Caco-2 (cell line): ENCODE measurements around the gene TMEM184B. TPM values are rescaled to one million over a fixed set of nuclear protein-coding genes. Genes with fewer than 3 reads are reported as not detected.
A peak's percentile ranks its signal among the peaks of the same experiment; 100 is the strongest.

Experiments
- BruUV-seq: library from RNA; stranded (reverse); fragments of 400-500 nt; replicated peaks from 2 replicates; lab custom pipeline; 2021; lab: Mats Ljungman, UMichigan
- CTCF ChIA-PET: fragments of 300-600 bp; sonication (Branson Sonifier 250); formaldehyde crosslinking; loops from one replicate; lab custom pipeline; 2022; ENCODE audit warnings: antibody characterized with exemption; lab: Charles Lee
- POLR2A ChIA-PET: fragments of 300-600 bp; sonication (Branson Sonifier 250); formaldehyde crosslinking; loops from one replicate; lab custom pipeline; 2022; ENCODE audit warnings: antibody characterized with exemption; lab: Charles Lee
- DNase-seq, 2 experiments: peaks; one replicate each; pipeline versions ENCODE4 v3.0.0 to v3.0.0-alpha.2; 2020 to 2022
- H3K27me3 ChIP-seq: replicated peaks from 2 replicates; pipeline ENCODE4 v1.6.0; 2011; ENCODE audit warnings: low read length; ENCODE audit not compliant: control insufficient read depth, insufficient read depth
- H3K36me3 ChIP-seq: 2 replicates; pipeline ENCODE4 v1.5.1; 2011; ENCODE audit warnings: low read length; ENCODE audit not compliant: control insufficient read depth, insufficient read depth
- H3K4me1 ChIP-seq: fragments of 250-450 bp; sonication (Bioruptor Pico); 2 replicates; pipeline ENCODE4 v1.5.1; 2020; ENCODE audit warnings: mild to moderate bottlenecking
- H3K4me3 ChIP-seq: 2 replicates; pipeline ENCODE4 v1.5.1; 2011; ENCODE audit warnings: low read depth, mild to moderate bottlenecking, control low read depth, low read length
- H3K9me3 ChIP-seq: fragments of 250-450 bp; sonication (Bioruptor Pico); 2 replicates; pipeline ENCODE4 v1.5.1; 2020; ENCODE audit warnings: mild to moderate bottlenecking, moderate library complexity
- H3K27ac Mint-ChIP-seq: one replicate; pipeline ENCODE4 v1.8.0; 2022; ENCODE audit warnings: mixed read lengths; ENCODE audit not compliant: unreplicated experiment
- H3K27me3 Mint-ChIP-seq: one replicate; pipeline ENCODE4 v1.8.0; 2022; ENCODE audit warnings: mixed read lengths; ENCODE audit not compliant: insufficient read depth, unreplicated experiment
- H3K36me3 Mint-ChIP-seq: one replicate; pipeline ENCODE4 v1.8.0; 2022; ENCODE audit warnings: mild to moderate bottlenecking, mixed read lengths; ENCODE audit not compliant: insufficient read depth, unreplicated experiment
- H3K4me1 Mint-ChIP-seq: one replicate; pipeline ENCODE4 v1.8.0; 2022; ENCODE audit warnings: low read depth, mixed read lengths; ENCODE audit not compliant: unreplicated experiment
- H3K4me3 Mint-ChIP-seq: one replicate; pipeline ENCODE4 v1.8.0; 2022; ENCODE audit warnings: mild to moderate bottlenecking, moderate library complexity, mixed read lengths; ENCODE audit not compliant: unreplicated experiment
- H3K9me3 Mint-ChIP-seq: one replicate; pipeline ENCODE4 v1.8.0; 2022; ENCODE audit warnings: mixed read lengths; ENCODE audit not compliant: unreplicated experiment
- intact Hi-C: fragments of 100-400 bp; cut with micrococcal nuclease; formaldehyde crosslinking; loops from one replicate; pipeline ENCODE4 v1.10.0; 2022; ENCODE audit not compliant: unreplicated experiment
- total RNA-seq: library from RNA; stranded (reverse); gene quantifications from 2 replicates; pipeline ENCODE4 v1.2.3, GENCODE V29; 2022
- TF ChIP-seq, protein P1 (sequence below), 2 experiments: fragments of 200-600 bp in 1 of 2; IDR thresholded peaks; 1 replicate in 1 of 2; 2 replicates in 1 of 2; pipeline versions ENCODE4 v1.5.1 to v1.8.0; 2011 to 2022; ENCODE audit warnings: antibody characterized with exemption in 1 of 2, control low read depth in 1 of 2, inconsistent platforms in 1 of 2, low read depth in 1 of 2, low read length in 1 of 2, mild to moderate bottlenecking in 1 of 2, moderate library complexity in 1 of 2; ENCODE audit not compliant: insufficient read depth in 1 of 2, severe bottlenecking in 1 of 2, unreplicated experiment in 1 of 2

Gene TMEM184B
- total RNA-seq, 1 experiment from 2014 or later = 53.3 TPM

DNA sequence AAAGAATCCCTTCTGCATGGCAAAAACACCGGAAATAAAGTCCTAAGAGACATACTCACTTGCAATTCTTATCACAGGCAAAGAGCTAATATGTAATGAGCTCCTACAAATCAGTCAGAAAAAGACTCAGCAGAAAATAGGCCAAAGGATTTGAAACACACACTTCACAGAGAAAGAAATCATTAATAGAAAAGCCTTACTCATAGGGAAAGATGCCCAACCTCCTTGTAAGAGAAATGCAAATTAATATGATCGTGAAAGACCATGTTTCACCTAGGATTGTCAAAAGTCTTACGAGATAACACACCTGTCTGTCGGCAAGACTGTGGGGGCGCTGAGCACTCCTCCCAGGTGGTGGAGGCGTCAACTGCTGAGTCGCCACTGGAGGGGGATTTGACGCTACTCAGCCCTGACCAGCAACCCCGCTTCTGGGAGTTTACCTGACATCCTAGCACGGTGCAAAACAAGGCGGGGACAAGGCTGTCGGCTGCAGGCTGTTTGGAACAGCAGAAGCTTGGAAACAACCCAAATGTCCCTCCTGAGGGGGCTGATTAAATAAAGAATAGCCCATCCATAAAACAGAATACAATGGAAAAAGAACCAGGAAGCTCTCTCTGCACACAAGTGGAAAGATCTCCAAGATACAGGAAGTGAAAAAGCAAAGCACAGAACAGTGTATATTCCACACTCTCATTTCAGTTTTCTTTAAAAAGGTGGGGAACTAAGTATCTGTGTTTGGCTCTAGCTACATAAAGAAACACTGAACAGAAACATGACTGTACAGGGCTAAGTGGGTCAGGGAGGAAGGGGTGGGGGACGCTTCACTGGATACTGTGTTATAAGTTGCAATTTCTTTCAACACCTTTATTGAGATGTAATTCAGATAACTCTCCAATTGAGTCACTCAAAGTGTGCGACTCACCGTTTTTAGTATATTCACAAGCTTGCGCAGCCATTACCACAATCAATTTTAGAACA, 33.0 kb upstream of the TMEM184B start:
- DNase-seq = peak in 1 of 2 experiments; percentile 40
- BruUV-seq = no TSS peak
- Mint-ChIP-seq H3K4me1 (no peaks in the 10 kb centered on the region), H3K36me3 (peaks cover 64% of the 10 kb centered on the region), H3K4me3 (no peak overlapping the region), H3K27ac (no peak overlapping the region), H3K9me3 (no peaks in the 10 kb centered on the region), H3K27me3 (no peaks in the 10 kb centered on the region)
- intact Hi-C loops = no loop called here
- no peaks in the 10 kb centered on the region for H3K4me1 ChIP-seq
- POLR2A ChIA-PET = interaction anchor here (0.6 kb wide), 1 partner anchor 16 kb away, joined by 4 read pairs; no protein-coding TSS in a partner anchor
- H3K4me3 ChIP-seq = no peak overlapping the region
- no peaks in the 10 kb centered on the region for H3K27me3 ChIP-seq
- no peaks in the 10 kb centered on the region for H3K9me3 ChIP-seq
- TF ChIP-seq, protein P1, sequence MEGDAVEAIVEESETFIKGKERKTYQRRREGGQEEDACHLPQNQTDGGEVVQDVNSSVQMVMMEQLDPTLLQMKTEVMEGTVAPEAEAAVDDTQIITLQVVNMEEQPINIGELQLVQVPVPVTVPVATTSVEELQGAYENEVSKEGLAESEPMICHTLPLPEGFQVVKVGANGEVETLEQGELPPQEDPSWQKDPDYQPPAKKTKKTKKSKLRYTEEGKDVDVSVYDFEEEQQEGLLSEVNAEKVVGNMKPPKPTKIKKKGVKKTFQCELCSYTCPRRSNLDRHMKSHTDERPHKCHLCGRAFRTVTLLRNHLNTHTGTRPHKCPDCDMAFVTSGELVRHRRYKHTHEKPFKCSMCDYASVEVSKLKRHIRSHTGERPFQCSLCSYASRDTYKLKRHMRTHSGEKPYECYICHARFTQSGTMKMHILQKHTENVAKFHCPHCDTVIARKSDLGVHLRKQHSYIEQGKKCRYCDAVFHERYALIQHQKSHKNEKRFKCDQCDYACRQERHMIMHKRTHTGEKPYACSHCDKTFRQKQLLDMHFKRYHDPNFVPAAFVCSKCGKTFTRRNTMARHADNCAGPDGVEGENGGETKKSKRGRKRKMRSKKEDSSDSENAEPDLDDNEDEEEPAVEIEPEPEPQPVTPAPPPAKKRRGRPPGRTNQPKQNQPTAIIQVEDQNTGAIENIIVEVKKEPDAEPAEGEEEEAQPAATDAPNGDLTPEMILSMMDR (IDR thresholded peaks at IDR 0.05; ENCODE audit: insufficient read depth in 1 of 2, low read depth in 1 of 2, low read length in 1 of 2, severe bottlenecking in 1 of 2, unreplicated experiment in 1 of 2) = peak in 1 of 2 experiments; percentile 46
- CTCF ChIA-PET = interaction anchor here (0.6 to 0.7 kb wide), 2 partner anchors 9 to 206 kb away, joined by 3 to 4 read pairs; no protein-coding TSS in a partner anchor
- peaks cover 1% of the 10 kb centered on the region for H3K36me3 ChIP-seq

DNA sequence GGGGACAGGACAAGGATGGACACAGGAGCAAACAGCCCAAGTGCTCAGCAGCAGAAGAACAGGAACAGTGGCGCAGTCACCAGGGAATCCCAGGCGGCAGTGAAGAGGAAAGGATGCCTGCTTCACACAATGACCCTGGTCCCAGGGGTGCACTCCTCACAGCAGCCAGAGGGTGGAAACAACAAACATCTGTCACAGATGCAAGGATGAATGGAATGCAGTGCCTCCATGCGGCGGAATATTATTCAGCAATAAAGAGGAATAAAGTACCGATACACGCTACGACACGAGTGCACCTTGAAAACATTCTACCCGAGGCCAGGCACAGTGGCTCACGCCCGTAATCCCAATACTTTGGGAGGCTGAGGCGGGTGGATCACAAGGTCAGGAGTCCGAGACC, 31.7 kb upstream of the TMEM184B start:
- Histone ChIP-seq H3K4me3 (no peak overlapping the region), H3K4me1 (no peaks in the 10 kb centered on the region), H3K9me3 (no peaks in the 10 kb centered on the region), H3K36me3 (peaks cover 1% of the 10 kb centered on the region; the same call in 1 of the 2 replicates), H3K27me3 (no peaks in the 10 kb centered on the region)
- intact Hi-C loops = no loop called here
- Mint-ChIP-seq H3K27me3 (no peaks in the 10 kb centered on the region), H3K36me3 (peaks cover 71% of the 10 kb centered on the region), H3K4me1 (no peaks in the 10 kb centered on the region), H3K27ac (no peak overlapping the region), H3K4me3 (no peak overlapping the region), H3K9me3 (no peaks in the 10 kb centered on the region)
- TF ChIP-seq, protein P1 (IDR thresholded peaks at IDR 0.05; ENCODE audit: insufficient read depth in 1 of 2, low read depth in 1 of 2, low read length in 1 of 2, severe bottlenecking in 1 of 2, unreplicated experiment in 1 of 2) = no peak
- no peak for DNase-seq
- ChIA-PET POLR2A (no interaction called here), CTCF (interaction anchor here (0.6 kb wide), 1 partner anchor 205 kb away, joined by 3 read pairs; no protein-coding TSS in a partner anchor)
- no TSS peak for BruUV-seq

DNA sequence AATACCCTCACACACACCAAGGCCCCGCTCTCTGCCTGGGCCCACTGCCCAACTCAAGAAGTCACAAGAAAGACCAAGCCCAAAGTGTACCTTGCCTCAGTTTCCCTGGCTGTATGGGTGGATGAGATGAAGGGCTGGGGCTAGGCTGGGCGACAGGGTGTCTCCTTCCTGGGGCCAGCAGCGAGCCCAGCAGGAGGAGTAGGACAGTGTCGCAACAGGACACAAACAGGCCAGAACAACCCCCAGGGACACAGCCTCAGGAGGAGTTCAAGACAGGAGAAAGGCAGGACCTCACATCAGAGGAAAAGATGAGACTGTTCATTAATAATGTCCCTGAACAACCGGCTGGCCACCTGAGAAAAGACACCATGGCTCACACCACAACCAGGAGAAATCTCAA, 31.2 kb upstream of the TMEM184B start:
- no peaks in the 10 kb centered on the region for H3K27me3 ChIP-seq
- H3K9me3 Mint-ChIP-seq = no peaks in the 10 kb centered on the region
- ChIA-PET POLR2A (no interaction called here), CTCF (no interaction called here)
- H3K4me1 ChIP-seq = no peaks in the 10 kb centered on the region
- no peak overlapping the region for H3K4me3 ChIP-seq
- DNase-seq = no peak
- no peak overlapping the region for H3K4me3 Mint-ChIP-seq
- intact Hi-C loops = no loop called here
- H3K36me3 ChIP-seq = peaks cover 1% of the 10 kb centered on the region; the same call in 1 of the 2 replicates
- TF ChIP-seq, protein P1 (IDR thresholded peaks at IDR 0.05; ENCODE audit: insufficient read depth in 1 of 2, low read depth in 1 of 2, low read length in 1 of 2, severe bottlenecking in 1 of 2, unreplicated experiment in 1 of 2) = no peak
- H3K36me3 Mint-ChIP-seq = peaks cover 76% of the 10 kb centered on the region
- no peaks in the 10 kb centered on the region for H3K27me3 Mint-ChIP-seq
- BruUV-seq = no TSS peak
- H3K4me1 Mint-ChIP-seq = no peaks in the 10 kb centered on the region
- H3K27ac Mint-ChIP-seq = peak overlapping the region; percentile 51
- no peaks in the 10 kb centered on the region for H3K9me3 ChIP-seq
